ENCODE measurements around the gene LMAN2. TPM values are rescaled to one million over a fixed set of nuclear protein-coding genes. Genes with fewer than 3 reads are reported as not detected.

Gene LMAN2
- total RNA-seq, 4 donors from 2014 or later = 193 to 321 (median 268) TPM

GRCh38 chr5:177354711-177355110 is 3.2 kb upstream of the LMAN2 start:
- H3K4me1 ChIP-seq = peaks cover 3 to 43% (median 19%) of the 10 kb centered on the region in 4 donors
- no peaks in the 10 kb centered on the region for H3K27me3 ChIP-seq
- no peaks in the 10 kb centered on the region for H3K9me3 ChIP-seq
- TF ChIP-seq POLR2A (IDR thresholded peaks at IDR 0.05) = no peak
- TF ChIP-seq CTCF (IDR thresholded peaks at IDR 0.05) = no peak
- H3K27ac ChIP-seq = no peak overlapping the region
- DNase-seq = no peak
- peaks cover 0 to under 1% (median 0%) of the 10 kb centered on the region in 3 donors for H3K36me3 ChIP-seq
- H3K4me3 ChIP-seq = no peak overlapping the region

GRCh38 chr5:177354256-177354655 is 2.8 kb upstream of the LMAN2 start:
- Histone ChIP-seq H3K27ac (no peak overlapping the region), H3K9me3 (no peaks in the 10 kb centered on the region), H3K4me1 (peaks cover 4 to 44% (median 20%) of the 10 kb centered on the region in 4 donors), H3K36me3 (peaks cover 0 to 5% (median 0%) of the 10 kb centered on the region in 3 donors), H3K27me3 (no peaks in the 10 kb centered on the region), H3K4me3 (no peak overlapping the region)
- no peak for TF ChIP-seq CTCF (IDR thresholded peaks at IDR 0.05)
- TF ChIP-seq POLR2A (IDR thresholded peaks at IDR 0.05) = no peak
- no peak for DNase-seq

GRCh38 chr5:177353093-177353492 is 1.6 kb upstream of the LMAN2 start:
- H3K4me1 ChIP-seq = peaks cover 4 to 38% (median 20%) of the 10 kb centered on the region in 4 donors
- no peak overlapping the region for H3K27ac ChIP-seq
- H3K36me3 ChIP-seq = peaks cover 0 to 9% (median 0%) of the 10 kb centered on the region in 3 donors
- H3K4me3 ChIP-seq = no peak overlapping the region
- no peak for DNase-seq
- no peak for TF ChIP-seq POLR2A (IDR thresholded peaks at IDR 0.05)
- TF ChIP-seq CTCF (IDR thresholded peaks at IDR 0.05) = no peak
- H3K9me3 ChIP-seq = no peaks in the 10 kb centered on the region
- no peaks in the 10 kb centered on the region for H3K27me3 ChIP-seq

- DNase-seq = no peak
- peaks cover 4 to 22% (median 13%) of the 10 kb centered on the region in 4 donors for H3K4me1 ChIP-seq
- H3K36me3 ChIP-seq = peaks cover 0 to 28% (median 0%) of the 10 kb centered on the region in 3 donors
- H3K9me3 ChIP-seq = no peaks in the 10 kb centered on the region
- H3K4me3 ChIP-seq = peak overlapping the region; percentile 65 to 88 (median 80)
- H3K27me3 ChIP-seq = no peaks in the 10 kb centered on the region
- no peak for TF ChIP-seq POLR2A (IDR thresholded peaks at IDR 0.05)
- TF ChIP-seq CTCF (IDR thresholded peaks at IDR 0.05) = no peak
- peak overlapping the region; percentile 91 to 95 (median 94) for H3K27ac ChIP-seq
Measured at GRCh38 chr5:177350776-177351391, 584 bp downstream of the LMAN2 start.

GRCh38 chr5:177349762-177350161 is 1.7 kb downstream of the LMAN2 start:
- Histone ChIP-seq H3K36me3 (peaks cover 0 to 29% (median 0%) of the 10 kb centered on the region in 3 donors), H3K4me3 (peak overlapping the region in 2 of 4 donors; percentile 73 to 86), H3K27me3 (no peaks in the 10 kb centered on the region), H3K27ac (no peak overlapping the region), H3K9me3 (no peaks in the 10 kb centered on the region), H3K4me1 (peaks cover 4 to 22% (median 13%) of the 10 kb centered on the region in 4 donors)
- TF ChIP-seq CTCF (IDR thresholded peaks at IDR 0.05) (no peak), POLR2A (IDR thresholded peaks at IDR 0.05) (no peak)
- no peak for DNase-seq

All from Peyer's patch (tissue), 4 donors.